ENCODE measurements around the gene MUL1. TPM values are rescaled to one million over a fixed set of nuclear protein-coding genes. Genes with fewer than 3 reads are reported as not detected.
A peak's percentile ranks its signal among the peaks of the same experiment; 100 is the strongest.

MUL1 gene
- total RNA-seq, 1 donor, result 23.7 TPM

DNA sequence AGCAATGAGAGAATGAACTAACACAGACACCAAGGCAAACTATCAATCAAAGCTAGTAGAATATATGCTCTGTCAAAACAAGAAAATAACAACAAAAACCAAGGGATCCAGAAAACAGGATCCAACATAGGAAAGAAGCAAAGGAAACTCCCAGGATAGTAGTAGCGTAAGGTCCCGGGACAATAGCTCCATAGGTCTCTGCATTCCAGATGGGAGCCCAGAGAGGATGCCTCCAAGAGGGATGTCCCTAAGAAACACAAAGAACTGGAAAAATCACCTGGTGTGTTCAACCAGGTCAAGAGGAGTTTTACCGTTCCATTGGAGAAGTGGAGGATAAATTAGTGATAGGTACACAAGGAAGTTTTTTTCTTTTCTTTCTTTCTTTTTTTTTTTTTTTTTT, 38.7 kb upstream of the MUL1 start:
- H3K4me3 ChIP-seq (ENCODE audit: low read depth, low read length), result no peak overlapping the region
- DNase-seq (ENCODE audit: low read depth), result no peak
- TF ChIP-seq, protein P1, sequence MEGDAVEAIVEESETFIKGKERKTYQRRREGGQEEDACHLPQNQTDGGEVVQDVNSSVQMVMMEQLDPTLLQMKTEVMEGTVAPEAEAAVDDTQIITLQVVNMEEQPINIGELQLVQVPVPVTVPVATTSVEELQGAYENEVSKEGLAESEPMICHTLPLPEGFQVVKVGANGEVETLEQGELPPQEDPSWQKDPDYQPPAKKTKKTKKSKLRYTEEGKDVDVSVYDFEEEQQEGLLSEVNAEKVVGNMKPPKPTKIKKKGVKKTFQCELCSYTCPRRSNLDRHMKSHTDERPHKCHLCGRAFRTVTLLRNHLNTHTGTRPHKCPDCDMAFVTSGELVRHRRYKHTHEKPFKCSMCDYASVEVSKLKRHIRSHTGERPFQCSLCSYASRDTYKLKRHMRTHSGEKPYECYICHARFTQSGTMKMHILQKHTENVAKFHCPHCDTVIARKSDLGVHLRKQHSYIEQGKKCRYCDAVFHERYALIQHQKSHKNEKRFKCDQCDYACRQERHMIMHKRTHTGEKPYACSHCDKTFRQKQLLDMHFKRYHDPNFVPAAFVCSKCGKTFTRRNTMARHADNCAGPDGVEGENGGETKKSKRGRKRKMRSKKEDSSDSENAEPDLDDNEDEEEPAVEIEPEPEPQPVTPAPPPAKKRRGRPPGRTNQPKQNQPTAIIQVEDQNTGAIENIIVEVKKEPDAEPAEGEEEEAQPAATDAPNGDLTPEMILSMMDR (IDR thresholded peaks at IDR 0.05; ENCODE audit: insufficient read depth, low read length), result no peak

DNA sequence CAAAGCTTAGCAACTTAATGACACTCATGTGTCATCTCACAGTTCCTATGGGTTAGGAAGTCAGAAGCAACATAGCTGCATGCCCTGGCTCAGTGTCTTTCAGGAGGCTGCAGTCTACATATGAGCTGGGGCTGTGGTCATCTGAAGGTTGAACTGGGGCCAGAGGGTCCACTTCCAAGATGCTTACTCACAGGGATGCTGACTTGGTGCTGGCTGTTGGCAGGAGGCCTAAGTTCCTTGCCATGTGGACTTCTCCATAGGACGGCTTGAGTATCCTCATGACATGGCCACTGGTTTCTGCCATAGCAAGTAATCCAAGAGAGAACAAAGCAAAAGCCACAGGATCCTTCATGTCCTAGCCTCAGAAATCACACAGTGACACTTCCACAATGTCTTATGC, 32.3 kb upstream of the MUL1 start:
- TF ChIP-seq, protein P1 (IDR thresholded peaks at IDR 0.05; ENCODE audit: insufficient read depth, low read length), result no peak
- peak; percentile 55 for DNase-seq (ENCODE audit: low read depth)
- H3K4me3 ChIP-seq (ENCODE audit: low read depth, low read length), result no peak overlapping the region

DNA sequence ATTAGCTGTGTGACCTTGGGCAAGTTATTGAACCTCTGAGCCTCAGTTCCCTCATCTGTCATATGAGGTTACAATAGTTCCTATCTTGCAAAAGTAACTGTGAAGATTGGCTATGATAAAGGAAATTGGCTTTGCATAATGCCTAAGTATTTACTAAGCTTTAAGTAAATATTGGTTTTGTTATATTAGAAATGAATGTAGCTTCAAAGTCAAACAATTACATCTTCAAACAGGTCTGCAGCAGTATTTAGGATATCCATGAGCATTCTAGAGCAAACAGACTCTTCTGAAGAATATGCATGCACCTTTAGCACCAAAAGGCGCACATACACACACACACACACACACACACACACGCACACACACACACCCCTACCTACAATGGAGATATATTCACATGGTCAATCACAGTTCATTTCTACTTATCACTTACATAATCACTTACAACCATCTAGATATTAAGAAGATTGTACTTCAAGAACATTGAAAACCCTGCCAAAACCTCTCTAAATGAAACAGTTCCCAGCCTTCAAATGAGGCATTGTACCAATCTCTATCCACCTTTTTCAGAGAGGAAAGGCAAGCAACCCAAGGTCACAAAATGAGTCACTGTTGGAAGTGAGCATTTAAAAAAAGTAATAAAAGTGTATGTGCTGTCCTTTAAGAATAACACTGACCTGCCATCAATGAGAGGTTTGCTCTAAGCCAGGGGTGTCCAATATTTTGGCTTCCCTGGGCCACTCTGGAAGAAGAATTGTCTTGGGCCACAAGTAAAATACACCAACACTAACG, 31.0 kb upstream of the MUL1 start:
- no peak overlapping the region for H3K4me3 ChIP-seq (ENCODE audit: low read depth, low read length)
- DNase-seq (ENCODE audit: low read depth), result no peak
- TF ChIP-seq, protein P1 (IDR thresholded peaks at IDR 0.05; ENCODE audit: insufficient read depth, low read length), result no peak

DNA sequence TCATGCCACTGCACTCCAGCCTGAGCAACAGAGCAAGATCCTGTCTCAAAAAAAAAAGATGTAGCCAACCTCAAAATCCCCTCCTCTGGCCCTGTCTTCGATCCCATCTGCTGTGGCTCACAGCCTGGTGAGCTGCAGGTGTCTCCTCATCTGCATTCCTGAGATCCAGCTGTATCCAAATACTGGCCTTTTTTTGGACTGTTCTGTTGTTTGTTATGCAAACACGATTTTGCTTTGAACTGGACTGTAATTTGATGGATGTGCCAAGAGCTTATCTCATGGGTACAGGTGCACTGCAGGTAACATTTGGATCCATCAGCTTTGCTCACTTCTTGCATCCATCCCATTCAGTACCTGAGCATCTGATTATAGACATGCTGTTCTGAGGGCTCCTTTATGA, 30.3 kb upstream of the MUL1 start:
- no peak for DNase-seq (ENCODE audit: low read depth)
- TF ChIP-seq, protein P1 (IDR thresholded peaks at IDR 0.05; ENCODE audit: insufficient read depth, low read length), result no peak

DNA sequence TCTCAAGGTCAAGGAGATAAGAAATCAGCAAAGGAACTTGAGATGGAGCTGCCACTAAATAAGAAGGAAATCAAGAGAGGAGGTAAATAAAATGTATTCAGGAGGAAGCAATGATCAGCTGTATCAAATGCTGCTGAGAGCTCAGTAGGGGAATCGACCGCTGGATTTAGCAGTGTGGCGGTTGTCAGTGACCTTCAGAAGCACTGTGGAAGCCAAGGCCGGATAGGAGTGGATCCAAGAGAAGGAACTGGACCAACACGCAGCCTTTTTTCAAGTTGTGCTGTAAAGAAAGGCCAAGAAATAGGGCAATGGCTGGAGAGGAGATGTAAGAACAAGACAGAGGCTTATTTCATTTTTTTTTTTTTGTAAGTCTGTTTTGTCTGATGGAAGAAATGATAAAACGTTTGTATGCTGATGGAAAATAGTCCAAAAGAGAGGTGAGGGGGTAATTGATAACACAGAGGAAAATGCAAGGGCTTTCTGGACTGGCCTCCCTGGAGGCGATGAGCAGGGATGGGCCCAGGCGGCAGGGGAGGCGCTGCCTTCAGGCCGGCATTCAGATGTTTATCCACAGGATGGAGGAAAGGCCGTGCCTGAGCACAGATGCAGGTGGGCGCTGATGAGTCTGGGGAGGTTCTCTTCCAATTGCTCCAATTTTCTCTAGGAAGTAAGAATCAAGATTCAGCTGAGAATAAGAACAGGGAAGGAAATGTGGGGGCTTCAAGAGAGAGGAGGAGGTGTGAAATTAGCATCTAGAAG, 26.9 kb upstream of the MUL1 start:
- H3K4me3 ChIP-seq (ENCODE audit: low read depth, low read length), result no peak overlapping the region
- no peak for DNase-seq (ENCODE audit: low read depth)
- TF ChIP-seq, protein P1 (IDR thresholded peaks at IDR 0.05; ENCODE audit: insufficient read depth, low read length), result no peak

More for the DNA sequence above, 30.3 kb upstream of the MUL1 start:
- H3K4me3 ChIP-seq (ENCODE audit: low read depth, low read length), result no peak overlapping the region

DNA sequence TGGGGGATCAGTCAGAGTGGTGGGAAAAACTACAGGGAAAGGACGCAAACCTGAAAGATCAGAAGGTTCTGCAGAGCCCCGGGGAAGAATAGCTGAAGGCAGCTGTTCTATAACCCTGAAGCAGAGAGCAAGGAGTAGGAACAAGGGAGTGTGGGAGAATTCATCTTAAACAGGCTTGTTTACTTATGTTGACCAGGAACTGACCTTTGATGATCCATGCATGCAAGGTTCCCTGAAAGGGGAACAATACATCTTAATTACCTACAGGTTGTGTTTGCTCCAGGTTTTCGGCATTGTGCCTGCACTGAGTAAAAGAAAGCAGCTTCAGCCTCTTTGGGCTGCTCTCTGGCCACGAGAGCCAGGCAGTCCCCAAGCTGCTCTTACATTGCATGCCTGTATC, 25.7 kb upstream of the MUL1 start:
- H3K4me3 ChIP-seq (ENCODE audit: low read depth, low read length), result no peak overlapping the region
- no peak for DNase-seq (ENCODE audit: low read depth)
- TF ChIP-seq, protein P1 (IDR thresholded peaks at IDR 0.05; ENCODE audit: insufficient read depth, low read length), result no peak
